ENCODE measurements around the gene KRT75.
A peak's percentile ranks its signal among the peaks of the same experiment; 100 is the strongest.

The KRT75 gene

DNA sequence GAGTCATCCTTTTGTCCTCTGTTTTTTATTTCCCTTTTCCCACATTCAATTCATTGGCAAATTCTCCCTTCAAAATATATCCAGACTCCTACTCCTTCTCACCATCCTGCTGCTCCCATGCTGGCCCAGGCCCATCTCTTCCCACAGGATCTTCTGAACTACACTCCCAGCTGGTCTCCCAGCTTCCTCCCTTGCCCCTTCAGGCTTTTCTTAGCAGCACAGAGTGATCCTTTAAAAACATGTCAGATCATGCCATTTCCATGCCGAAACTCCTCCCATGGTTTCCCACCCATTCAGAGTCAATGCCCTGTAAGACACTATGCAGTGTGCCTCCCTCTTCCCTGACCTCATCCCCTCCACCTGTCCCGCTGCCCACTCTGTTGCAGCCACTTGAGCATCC is 46.3 kb downstream of the KRT75 start:
- DNase-seq = no peak
- no peaks in the 10 kb centered on the region for H3K36me3 ChIP-seq (replicated peaks)
- H3K27me3 ChIP-seq (replicated peaks) = peaks cover 11% of the 10 kb centered on the region
- H3K4me3 ChIP-seq (ENCODE audit: low read depth, low read length) = no peak overlapping the region
- in situ Hi-C loops (cut with HindIII; ENCODE audit: low pct_ligation_motif_present, low sequenced_read_pairs) = loop anchor here (25.0 kb wide), 1 partner anchor 474 kb away; no protein-coding TSS in a partner anchor
- TF ChIP-seq, protein P1, sequence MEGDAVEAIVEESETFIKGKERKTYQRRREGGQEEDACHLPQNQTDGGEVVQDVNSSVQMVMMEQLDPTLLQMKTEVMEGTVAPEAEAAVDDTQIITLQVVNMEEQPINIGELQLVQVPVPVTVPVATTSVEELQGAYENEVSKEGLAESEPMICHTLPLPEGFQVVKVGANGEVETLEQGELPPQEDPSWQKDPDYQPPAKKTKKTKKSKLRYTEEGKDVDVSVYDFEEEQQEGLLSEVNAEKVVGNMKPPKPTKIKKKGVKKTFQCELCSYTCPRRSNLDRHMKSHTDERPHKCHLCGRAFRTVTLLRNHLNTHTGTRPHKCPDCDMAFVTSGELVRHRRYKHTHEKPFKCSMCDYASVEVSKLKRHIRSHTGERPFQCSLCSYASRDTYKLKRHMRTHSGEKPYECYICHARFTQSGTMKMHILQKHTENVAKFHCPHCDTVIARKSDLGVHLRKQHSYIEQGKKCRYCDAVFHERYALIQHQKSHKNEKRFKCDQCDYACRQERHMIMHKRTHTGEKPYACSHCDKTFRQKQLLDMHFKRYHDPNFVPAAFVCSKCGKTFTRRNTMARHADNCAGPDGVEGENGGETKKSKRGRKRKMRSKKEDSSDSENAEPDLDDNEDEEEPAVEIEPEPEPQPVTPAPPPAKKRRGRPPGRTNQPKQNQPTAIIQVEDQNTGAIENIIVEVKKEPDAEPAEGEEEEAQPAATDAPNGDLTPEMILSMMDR (IDR thresholded peaks at IDR 0.05; ENCODE audit: low read depth, low read length, missing control alignments) = no peak
- H3K27ac ChIP-seq = no peak overlapping the region

DNA sequence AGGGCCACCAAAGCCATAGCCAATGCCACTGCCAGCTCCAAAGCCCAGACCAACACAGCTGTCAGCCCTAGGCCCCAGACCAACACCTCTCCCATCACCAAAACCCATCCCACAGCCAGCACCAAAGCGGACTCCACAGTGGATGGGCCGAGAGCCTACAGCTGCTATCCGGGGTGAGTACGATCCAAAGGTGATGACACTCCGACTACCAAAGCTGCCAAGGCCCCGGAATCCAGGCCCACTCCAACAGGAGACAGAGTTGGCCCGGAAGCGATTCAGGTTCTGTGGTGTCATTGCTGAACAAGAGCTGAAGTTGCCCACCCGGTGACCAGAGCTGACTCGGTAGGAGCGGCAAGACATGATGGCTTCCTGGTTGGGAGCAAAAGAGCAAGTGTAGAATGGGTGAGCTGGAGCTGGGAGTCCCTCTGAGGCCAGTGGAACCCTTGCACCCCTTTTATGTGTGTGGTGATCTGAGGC is 48.9 kb downstream of the KRT75 start, which contains the start of gene KRT84:
TSS of gene KRT84 (minus strand) at position 427 of the 477 bp plus-strand sequence. CDS start at position 360, 67 bp downstream.
- no peak for DNase-seq
- TF ChIP-seq, protein P1 (IDR thresholded peaks at IDR 0.05; ENCODE audit: low read depth, low read length, missing control alignments) = no peak
- H3K27ac ChIP-seq = no peak within 1 kb of the TSS
- no peak within 1 kb of the TSS for H3K4me3 ChIP-seq (ENCODE audit: low read depth, low read length)
- in situ Hi-C loops (cut with HindIII; ENCODE audit: low pct_ligation_motif_present, low sequenced_read_pairs) = loop anchor here (25.0 kb wide), 1 partner anchor 477 kb away; no protein-coding TSS in a partner anchor
- no peaks in the 10 kb centered on the region for H3K36me3 ChIP-seq (replicated peaks)
- H3K27me3 ChIP-seq (replicated peaks) = peaks cover 11% of the 10 kb centered on the region

DNA sequence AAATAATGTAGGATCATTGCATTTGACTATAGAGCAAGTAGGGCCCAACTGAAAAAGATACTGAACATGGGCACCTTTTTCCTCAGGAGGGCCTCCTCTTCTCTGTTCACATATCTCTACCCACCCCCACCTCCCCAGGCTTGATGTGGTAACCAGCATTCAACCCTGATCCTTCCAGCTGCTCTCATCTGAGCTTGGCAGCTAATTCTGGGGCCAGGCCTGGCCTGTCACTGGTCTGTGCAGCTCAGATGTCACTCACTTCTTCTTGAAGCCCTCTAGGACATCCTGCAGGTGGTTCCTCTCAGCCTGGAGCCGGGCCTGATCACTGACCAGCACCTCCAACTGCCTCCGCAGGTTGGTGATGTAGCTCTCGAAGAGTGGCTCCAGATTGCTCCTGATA is 50.8 kb downstream of the KRT75 start:
- TF ChIP-seq, protein P1 (IDR thresholded peaks at IDR 0.05; ENCODE audit: low read depth, low read length, missing control alignments) = no peak
- Histone ChIP-seq H3K4me3 (ENCODE audit: low read depth, low read length) (no peak overlapping the region), H3K27me3 (replicated peaks) (peaks cover 9% of the 10 kb centered on the region), H3K27ac (no peak overlapping the region), H3K36me3 (replicated peaks) (no peaks in the 10 kb centered on the region)
- DNase-seq = no peak
- in situ Hi-C loops (cut with HindIII; ENCODE audit: low pct_ligation_motif_present, low sequenced_read_pairs) = loop anchor here (25.0 kb wide), 1 partner anchor 479 kb away; no protein-coding TSS in a partner anchor

DNA sequence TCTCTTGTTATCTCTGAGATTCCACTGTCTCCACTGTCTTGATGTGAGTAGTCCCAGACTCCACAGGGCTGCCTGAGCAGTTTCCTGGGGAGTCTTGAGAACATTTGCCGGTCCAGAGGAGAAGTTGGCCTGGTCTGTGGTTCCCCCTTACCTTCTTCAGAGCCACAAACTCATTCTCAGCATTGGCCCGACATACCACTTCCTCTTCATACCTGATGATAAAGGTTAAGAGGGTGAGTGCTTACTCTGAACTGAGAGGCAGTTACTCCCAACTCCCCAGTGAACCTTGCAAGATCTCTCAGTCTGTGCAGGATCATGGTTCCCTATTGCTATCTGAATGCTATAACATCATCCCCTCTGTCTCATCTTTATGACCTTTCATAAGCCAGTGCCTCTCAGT is 51.3 kb downstream of the KRT75 start:
- in situ Hi-C loops (cut with HindIII; ENCODE audit: low pct_ligation_motif_present, low sequenced_read_pairs) = loop anchor here (25.0 kb wide), 1 partner anchor 479 kb away; no protein-coding TSS in a partner anchor
- DNase-seq = no peak
- TF ChIP-seq, protein P1 (IDR thresholded peaks at IDR 0.05; ENCODE audit: low read depth, low read length, missing control alignments) = no peak
- no peak overlapping the region for H3K4me3 ChIP-seq (ENCODE audit: low read depth, low read length)
- H3K27ac ChIP-seq = no peak overlapping the region
- H3K36me3 ChIP-seq (replicated peaks) = no peaks in the 10 kb centered on the region
- peaks cover 8% of the 10 kb centered on the region for H3K27me3 ChIP-seq (replicated peaks)

DNA sequence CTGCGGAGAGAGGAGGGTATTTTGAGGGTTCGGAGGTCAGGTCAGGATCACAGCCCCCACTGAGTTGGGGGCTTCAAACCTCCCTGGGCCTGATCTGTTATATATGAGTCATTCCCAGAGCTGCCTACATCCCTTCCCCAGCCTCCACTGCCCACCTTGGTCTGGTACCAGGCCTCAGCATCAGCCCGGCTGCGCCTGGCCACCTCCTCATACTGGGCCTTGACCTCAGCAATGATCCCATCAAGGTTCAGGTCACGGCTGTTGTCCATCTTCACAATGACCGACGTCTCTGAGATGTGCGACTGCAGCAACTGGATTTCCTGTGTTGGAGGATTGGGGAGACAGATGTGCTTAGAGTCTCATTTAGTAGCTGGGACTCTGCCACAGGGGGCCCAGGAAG is 53.0 kb downstream of the KRT75 start:
- in situ Hi-C loops (cut with HindIII; ENCODE audit: low pct_ligation_motif_present, low sequenced_read_pairs) = loop anchor here (25.0 kb wide), 1 partner anchor 481 kb away; no protein-coding TSS in a partner anchor
- H3K4me3 ChIP-seq (ENCODE audit: low read depth, low read length) = no peak overlapping the region
- TF ChIP-seq, protein P1 (IDR thresholded peaks at IDR 0.05; ENCODE audit: low read depth, low read length, missing control alignments) = no peak

DNA sequence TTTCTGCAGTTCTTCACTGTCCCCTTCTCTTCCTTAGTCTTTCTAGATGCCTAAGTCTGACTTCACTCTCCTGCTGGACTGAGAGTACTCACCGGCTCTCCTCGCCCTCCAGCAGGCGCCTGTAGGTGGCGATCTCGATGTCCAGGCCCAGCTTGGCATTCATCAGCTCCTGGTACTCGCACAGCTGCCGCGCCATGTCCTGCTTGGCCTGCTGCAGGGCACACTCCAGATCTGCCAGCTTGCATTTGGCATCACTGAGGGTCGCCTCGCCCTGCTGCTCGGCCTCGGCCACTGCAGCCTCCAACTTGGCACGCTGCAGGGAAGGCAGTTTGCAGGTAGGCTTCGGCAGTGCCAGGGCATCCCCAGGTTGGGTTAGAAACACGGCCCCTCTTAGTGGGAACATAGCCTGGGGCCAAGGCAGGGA is 53.9 kb downstream of the KRT75 start:
- in situ Hi-C loops (cut with HindIII; ENCODE audit: low pct_ligation_motif_present, low sequenced_read_pairs) = loop anchor here (25.0 kb wide), 1 partner anchor 482 kb away; no protein-coding TSS in a partner anchor
- Histone ChIP-seq H3K27ac (no peak overlapping the region), H3K4me3 (ENCODE audit: low read depth, low read length) (no peak overlapping the region), H3K27me3 (replicated peaks) (no peaks in the 10 kb centered on the region), H3K36me3 (replicated peaks) (no peaks in the 10 kb centered on the region)
- TF ChIP-seq, protein P1 (IDR thresholded peaks at IDR 0.05; ENCODE audit: low read depth, low read length, missing control alignments) = peak; percentile 81
- peak; percentile 25 for DNase-seq

More for the DNA sequence above, 53.0 kb downstream of the KRT75 start:
- no peak for DNase-seq
- no peaks in the 10 kb centered on the region for H3K36me3 ChIP-seq (replicated peaks)
- no peak overlapping the region for H3K27ac ChIP-seq
- no peaks in the 10 kb centered on the region for H3K27me3 ChIP-seq (replicated peaks)

Measured in brain microvascular endothelial cell (primary cell).